PC-3 (cell line): ENCODE results near the gene ITGA7. TPM values are rescaled to one million over a fixed set of nuclear protein-coding genes. Genes with fewer than 3 reads are reported as not detected.

Experiments used
- ATAC-seq: fragments of 200-7000 bp; cut with Tn5 transposase; 2 replicates; pipeline ENCODE4 v1.9.1; 2020; ENCODE audit warnings: mild to moderate bottlenecking, moderate library complexity
- BruUV-seq: library from RNA; stranded (reverse); fragments of 400-500 nt; replicated peaks from 2 replicates; lab custom pipeline; 2021; lab: Mats Ljungman, UMichigan
- CTCF ChIA-PET: fragments of 300-600 bp; sonication (Branson Sonifier 250); formaldehyde crosslinking; loops from one replicate; lab custom pipeline; 2022; ENCODE audit warnings: antibody characterized with exemption; lab: Charles Lee
- POLR2A ChIA-PET: fragments of 300-600 bp; sonication (Branson Sonifier 250); formaldehyde crosslinking; loops from one replicate; lab custom pipeline; 2022; ENCODE audit warnings: antibody characterized with exemption; ENCODE audit not compliant: unreplicated experiment; lab: Charles Lee
- DNase-seq: peaks from one replicate; pipeline ENCODE4 v3.0.0-alpha.2; 2015
- H2AFZ ChIP-seq: fragments of 300-600 bp; sonication (generic); 2 replicates; pipeline ENCODE4 v1.6.0; 2016; ENCODE audit warnings: antibody characterized with exemption, low read length
- H3F3A ChIP-seq: fragments of 300-600 bp; sonication (generic); one replicate; pipeline ENCODE4 v1.6.0; 2017; ENCODE audit warnings: antibody characterized with exemption, low read length, control low read depth, mild to moderate bottlenecking; ENCODE audit not compliant: unreplicated experiment
- H3K27ac ChIP-seq: fragments of 300-600 bp; sonication (generic); 2 replicates; pipeline ENCODE4 v1.5.1; 2016; ENCODE audit warnings: mild to moderate bottlenecking, low read length
- H3K27me3 ChIP-seq: fragments of 300-600 bp; sonication (generic); 2 replicates; pipeline ENCODE4 v1.6.1; 2016; ENCODE audit warnings: low read length, mixed read lengths
- H3K36me3 ChIP-seq: fragments of 300-600 bp; sonication (generic); 2 replicates; pipeline ENCODE4 v1.6.1; 2016; ENCODE audit warnings: low read depth, mixed run types, low read length, mixed read lengths
- H3K4me1 ChIP-seq: fragments of 300-600 bp; sonication (generic); 2 replicates; pipeline ENCODE4 v1.5.1; 2016; ENCODE audit warnings: low read length; ENCODE audit not compliant: insufficient read depth
- H3K4me2 ChIP-seq: fragments of 300-600 bp; sonication (generic); 2 replicates; pipeline ENCODE4 v1.6.0; 2016; ENCODE audit warnings: low read length
- H3K4me3 ChIP-seq: fragments of 300-600 bp; sonication (generic); 2 replicates; pipeline ENCODE4 v1.5.1; 2016; ENCODE audit warnings: mild to moderate bottlenecking, low read length, mixed read lengths
- H3K79me2 ChIP-seq: fragments of 300-600 bp; sonication (generic); 2 replicates; pipeline ENCODE4 v1.6.1; 2017; ENCODE audit warnings: low read length, mixed read lengths
- H3K9ac ChIP-seq: fragments of 300-600 bp; sonication (generic); 2 replicates; pipeline ENCODE4 v1.6.0; 2016; ENCODE audit warnings: mild to moderate bottlenecking, low read length
- H3K9me2 ChIP-seq: fragments of 300-600 bp; sonication (generic); replicated peaks from 2 replicates; pipeline ENCODE4 v1.6.1; 2016; ENCODE audit warnings: mixed run types, low read length, mixed read lengths
- H3K9me3 ChIP-seq: fragments of 300-600 bp; sonication (generic); 2 replicates; pipeline ENCODE4 v1.6.1; 2016; ENCODE audit warnings: low read length, mixed read lengths
- H4K20me1 ChIP-seq: fragments of 300-600 bp; sonication (generic); 2 replicates; pipeline ENCODE4 v1.6.1; 2016; ENCODE audit warnings: low read length, mixed read lengths
- EZH2 ChIP-seq: fragments of 300-600 bp; sonication (generic); IDR thresholded peaks from one replicate; pipeline ENCODE4 v1.6.1; 2017; ENCODE audit warnings: antibody characterized with exemption, mild to moderate bottlenecking, low read length; ENCODE audit not compliant: unreplicated experiment
- EZH2phosphoT487 ChIP-seq: fragments of 300-600 bp; sonication (generic); IDR thresholded peaks from 2 replicates; pipeline ENCODE4 v1.6.1; 2018; ENCODE audit warnings: mild to moderate bottlenecking, antibody characterized with exemption, low read length, borderline replicate concordance
- intact Hi-C: fragments of 100-400 bp; cut with micrococcal nuclease; formaldehyde crosslinking; loops from 2 replicates; pipeline ENCODE4 v1.9.0; 2023
- total RNA-seq: library from RNA; depleted of rRNA; stranded (reverse); fragments of >200 nt; gene quantifications from 2 replicates; pipeline ENCODE4 v1.2.3, GENCODE V29; 2014
- TF ChIP-seq, protein P1 (sequence below): fragments of 300-600 bp; sonication (generic); conservative IDR thresholded peaks from 2 replicates; pipeline ENCODE4 v1.5.1; 2017; ENCODE audit warnings: antibody characterized with exemption, low read depth, mild to moderate bottlenecking, low read length

ITGA7 gene
- total RNA-seq, 1 experiment from 2014 or later = 4.4 TPM

DNA sequence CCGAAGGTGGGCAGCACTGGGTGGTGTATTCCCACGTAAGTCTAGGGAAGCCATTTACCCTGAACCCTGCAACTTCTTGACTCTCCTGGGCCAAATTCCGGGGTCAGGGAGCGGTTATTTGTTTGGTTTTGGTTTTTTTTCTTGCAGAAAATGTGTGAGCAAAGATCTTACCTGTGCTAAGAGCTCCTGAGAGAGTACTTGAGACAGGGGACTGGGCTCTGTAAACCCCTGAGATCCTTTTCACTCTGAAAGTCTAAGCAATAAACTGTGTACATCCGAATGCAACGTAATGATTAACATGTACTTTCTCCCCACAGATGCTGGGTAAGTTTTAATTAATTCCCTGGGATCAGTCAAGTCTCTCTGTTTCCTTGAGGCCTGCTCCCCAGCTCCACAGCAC, 49.5 kb downstream of the ITGA7 start:
- intact Hi-C loops = no loop called here
- H3K4me2 ChIP-seq = no peak overlapping the region
- no peaks in the 10 kb centered on the region for H3K27me3 ChIP-seq
- no peaks in the 10 kb centered on the region for H3F3A ChIP-seq
- H3K4me3 ChIP-seq = no peak overlapping the region
- no peak overlapping the region for H3K9ac ChIP-seq
- H3K36me3 ChIP-seq = no peaks in the 10 kb centered on the region
- BruUV-seq = no TSS peak
- no peaks in the 10 kb centered on the region for H3K9me2 ChIP-seq
- ChIA-PET POLR2A (no interaction called here), CTCF (interaction anchor here (1.1 kb wide), 1 partner anchor 80 kb away, joined by 4 read pairs; no protein-coding TSS in a partner anchor)
- H3K27ac ChIP-seq = no peak overlapping the region
- no peaks in the 10 kb centered on the region for H3K79me2 ChIP-seq
- no peaks in the 10 kb centered on the region for H3K9me3 ChIP-seq
- ATAC-seq (no peak), DNase-seq (no peak)
- TF ChIP-seq, protein P1, sequence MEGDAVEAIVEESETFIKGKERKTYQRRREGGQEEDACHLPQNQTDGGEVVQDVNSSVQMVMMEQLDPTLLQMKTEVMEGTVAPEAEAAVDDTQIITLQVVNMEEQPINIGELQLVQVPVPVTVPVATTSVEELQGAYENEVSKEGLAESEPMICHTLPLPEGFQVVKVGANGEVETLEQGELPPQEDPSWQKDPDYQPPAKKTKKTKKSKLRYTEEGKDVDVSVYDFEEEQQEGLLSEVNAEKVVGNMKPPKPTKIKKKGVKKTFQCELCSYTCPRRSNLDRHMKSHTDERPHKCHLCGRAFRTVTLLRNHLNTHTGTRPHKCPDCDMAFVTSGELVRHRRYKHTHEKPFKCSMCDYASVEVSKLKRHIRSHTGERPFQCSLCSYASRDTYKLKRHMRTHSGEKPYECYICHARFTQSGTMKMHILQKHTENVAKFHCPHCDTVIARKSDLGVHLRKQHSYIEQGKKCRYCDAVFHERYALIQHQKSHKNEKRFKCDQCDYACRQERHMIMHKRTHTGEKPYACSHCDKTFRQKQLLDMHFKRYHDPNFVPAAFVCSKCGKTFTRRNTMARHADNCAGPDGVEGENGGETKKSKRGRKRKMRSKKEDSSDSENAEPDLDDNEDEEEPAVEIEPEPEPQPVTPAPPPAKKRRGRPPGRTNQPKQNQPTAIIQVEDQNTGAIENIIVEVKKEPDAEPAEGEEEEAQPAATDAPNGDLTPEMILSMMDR = no peak
- TF ChIP-seq EZH2 (no peak), EZH2phosphoT487 (no peak)
- no peaks in the 10 kb centered on the region for H4K20me1 ChIP-seq
- H3K4me1 ChIP-seq = no peaks in the 10 kb centered on the region
- no peak overlapping the region for H2AFZ ChIP-seq

DNA sequence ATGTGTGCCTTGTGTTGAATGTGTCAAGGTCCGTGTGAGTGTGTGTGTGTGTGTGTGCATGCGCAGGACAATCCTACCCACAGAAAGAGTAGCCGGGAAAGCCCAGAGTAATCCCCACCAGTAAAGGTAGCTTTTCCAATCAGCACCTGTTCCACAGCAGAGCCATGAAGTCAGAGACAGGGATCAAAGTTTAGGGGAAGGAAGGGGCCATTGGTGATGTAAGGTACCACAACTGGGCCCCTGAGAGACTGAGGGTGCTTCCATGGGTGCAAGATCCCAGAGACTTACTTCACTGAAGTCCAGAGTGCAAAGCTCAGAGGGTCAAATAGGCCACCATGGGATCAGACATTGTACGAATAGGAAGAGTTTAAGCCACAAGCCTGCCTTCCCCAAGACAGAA, 50.5 kb downstream of the ITGA7 start:
- Histone ChIP-seq H3K4me2 (no peak overlapping the region), H3K4me3 (no peak overlapping the region), H4K20me1 (no peaks in the 10 kb centered on the region), H3K27me3 (no peaks in the 10 kb centered on the region), H3K27ac (no peak overlapping the region), H3K36me3 (no peaks in the 10 kb centered on the region), H3F3A (no peaks in the 10 kb centered on the region), H2AFZ (no peak overlapping the region), H3K9ac (no peak overlapping the region), H3K9me3 (no peaks in the 10 kb centered on the region), H3K79me2 (no peaks in the 10 kb centered on the region), H3K4me1 (no peaks in the 10 kb centered on the region), H3K9me2 (no peaks in the 10 kb centered on the region)
- DNase-seq = no peak
- intact Hi-C loops = no loop called here
- POLR2A ChIA-PET = no interaction called here
- BruUV-seq = no TSS peak
- ATAC-seq = no peak
- TF ChIP-seq EZH2phosphoT487 = no peak
- TF ChIP-seq, protein P1 = no peak
- TF ChIP-seq EZH2 = no peak
- CTCF ChIA-PET = interaction anchor here (1.1 kb wide), 1 partner anchor 81 kb away, joined by 4 read pairs; no protein-coding TSS in a partner anchor

DNA sequence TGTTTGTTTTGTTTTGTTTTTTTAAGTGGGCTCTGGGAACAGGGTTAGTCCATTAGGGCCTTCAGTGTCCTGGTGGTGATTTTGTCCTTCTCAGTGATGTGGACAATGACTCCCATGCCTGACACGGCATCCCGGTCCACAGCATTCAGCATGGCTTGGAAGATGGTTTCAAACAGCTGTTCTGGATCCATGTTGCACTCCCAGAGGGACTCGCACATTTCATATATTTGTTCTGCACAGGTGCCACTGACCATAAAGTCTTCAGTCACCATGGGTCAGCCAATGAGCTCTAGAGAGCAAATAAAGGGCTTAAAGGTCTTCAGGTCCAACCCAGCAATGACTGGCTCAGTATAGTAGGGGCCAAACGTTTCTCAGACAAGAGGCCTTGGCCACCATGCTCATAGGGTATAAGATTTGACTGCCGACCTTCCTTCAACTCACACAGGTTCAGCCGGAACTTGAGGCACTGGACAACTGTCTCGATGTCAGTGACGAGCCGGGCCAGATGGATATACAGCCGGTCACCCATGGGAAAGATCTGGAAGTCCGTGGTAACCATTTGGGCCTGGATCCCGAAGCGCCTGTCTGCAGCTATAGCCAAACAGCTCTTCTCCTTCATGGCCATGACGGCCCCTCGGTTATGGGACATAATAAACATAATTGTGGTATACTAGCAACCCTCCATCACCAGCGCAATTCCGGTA, 53.0 kb downstream of the ITGA7 start:
- no peak for TF ChIP-seq EZH2
- TF ChIP-seq EZH2phosphoT487 = no peak
- TF ChIP-seq, protein P1 = no peak
- no peaks in the 10 kb centered on the region for H3K79me2 ChIP-seq
- H3F3A ChIP-seq = no peaks in the 10 kb centered on the region
- no peak overlapping the region for H3K4me3 ChIP-seq
- intact Hi-C loops = no loop called here
- H3K4me1 ChIP-seq = no peaks in the 10 kb centered on the region
- BruUV-seq = no TSS peak
- no peak overlapping the region for H3K27ac ChIP-seq
- no peak overlapping the region for H2AFZ ChIP-seq
- ATAC-seq = no peak
- no peaks in the 10 kb centered on the region for H4K20me1 ChIP-seq
- no peaks in the 10 kb centered on the region for H3K9me2 ChIP-seq
- no peak overlapping the region for H3K9ac ChIP-seq
- ChIA-PET CTCF (interaction anchor here (0.6 kb wide), 1 partner anchor 1275 kb away, joined by 3 read pairs; no protein-coding TSS in a partner anchor), POLR2A (no interaction called here)
- H3K9me3 ChIP-seq = no peaks in the 10 kb centered on the region
- no peak for DNase-seq
- H3K4me2 ChIP-seq = no peak overlapping the region
- H3K27me3 ChIP-seq = no peaks in the 10 kb centered on the region
- no peaks in the 10 kb centered on the region for H3K36me3 ChIP-seq
